GM21367 (cell line): ENCODE data around the gene RCAN3.

Source experiments
- ATAC-seq: cut with Tn5 transposase; IDR thresholded peaks from one replicate; pipeline ENCODE4 v1.9.1; 2021; ENCODE audit not compliant: unreplicated experiment

The RCAN3 gene

GRCh38 chr1:24572301-24572700, 69.7 kb downstream of the RCAN3 start:
- no peak for ATAC-seq

- ATAC-seq, result no peak
Observed at GRCh38 chr1:24575905-24576587, 73.4 kb downstream of the RCAN3 start.

GRCh38 chr1:24578846-24579245, 76.2 kb downstream of the RCAN3 start:
- no peak for ATAC-seq

GRCh38 chr1:24580756-24581155, 78.1 kb downstream of the RCAN3 start:
- ATAC-seq, result no peak

GRCh38 chr1:24584171-24584647, 81.6 kb downstream of the RCAN3 start:
- no peak for ATAC-seq

- no peak for ATAC-seq
Observed at GRCh38 chr1:24586119-24586518, 83.5 kb downstream of the RCAN3 start.

- ATAC-seq, result no peak
Observed at GRCh38 chr1:24586970-24587820, 84.6 kb downstream of the RCAN3 start.

GRCh38 chr1:24588573-24588972, 85.9 kb downstream of the RCAN3 start:
- ATAC-seq, result no peak

GRCh38 chr1:24589200-24589599, 86.6 kb downstream of the RCAN3 start:
- ATAC-seq, result no peak
